GM21447 (cell line): ENCODE data around the gene SHFL.
A peak's percentile ranks its signal among the peaks of the same experiment; 100 is the strongest.

Source experiments
- ATAC-seq: cut with Tn5 transposase; IDR thresholded peaks from one replicate; pipeline ENCODE4 v1.9.1; 2021; ENCODE audit not compliant: unreplicated experiment

Gene SHFL

GRCh38 chr19:10087296-10088061 lies 1.4 kb downstream of the SHFL start:
- no peak for ATAC-seq

- no peak for ATAC-seq
These were observed 2.9 kb downstream of the SHFL start for GRCh38 chr19:10088949-10089554.

GRCh38 chr19:10089801-10090375 lies 3.8 kb downstream of the SHFL start:
- no peak for ATAC-seq

- no peak for ATAC-seq
These were observed 5.2 kb downstream of the SHFL start for GRCh38 chr19:10091370-10091687.

- ATAC-seq = no peak
These were observed 6.0 kb downstream of the SHFL start for GRCh38 chr19:10091895-10092641.

- ATAC-seq = no peak
These were observed 6.7 kb downstream of the SHFL start for GRCh38 chr19:10092648-10093294.

- ATAC-seq = no peak
These were observed 7.4 kb downstream of the SHFL start for GRCh38 chr19:10093295-10094186.

GRCh38 chr19:10095622-10095947 lies 9.5 kb downstream of the SHFL start:
- no peak for ATAC-seq

GRCh38 chr19:10095948-10096614 lies 10.0 kb downstream of the SHFL start:
- no peak for ATAC-seq

- ATAC-seq = no peak
These were observed 10.5 kb downstream of the SHFL start for GRCh38 chr19:10096615-10096963.

- ATAC-seq = no peak
These were observed 14.2 kb downstream of the SHFL start for GRCh38 chr19:10100163-10100785.

- no peak for ATAC-seq
These were observed 16.7 kb downstream of the SHFL start for GRCh38 chr19:10102787-10103236.

- no peak for ATAC-seq
These were observed 18.0 kb downstream of the SHFL start for GRCh38 chr19:10104130-10104513.

GRCh38 chr19:10104665-10105508 lies 18.8 kb downstream of the SHFL start:
- peak; percentile 36 for ATAC-seq

GRCh38 chr19:10105509-10106099 lies 19.5 kb downstream of the SHFL start:
- ATAC-seq = no peak

GRCh38 chr19:10106100-10106936 lies 20.2 kb downstream of the SHFL start, which contains the start of gene PPAN:
PPAN (plus strand) TSS chr19:10106362; CDS start chr19:10106395, 33 bp downstream.
- ATAC-seq = peak; percentile 41

GRCh38 chr19:10107254-10107653 lies 21.1 kb downstream of the SHFL start:
- ATAC-seq = no peak
